H1 (cell line): ENCODE results near the gene RAB11FIP3. TPM values are rescaled to one million over a fixed set of nuclear protein-coding genes. Genes with fewer than 3 reads are reported as not detected.

Experiments
- CTCF ChIA-PET: fragments of 300-600 bp; sonication (Branson Sonifier 250); formaldehyde crosslinking; loops from one replicate; lab custom pipeline; 2021; ENCODE audit not compliant: partially characterized antibody; lab: Charles Lee
- POLR2A ChIA-PET: fragments of 300-600 bp; sonication (Branson Sonifier 250); formaldehyde crosslinking; loops from one replicate; lab custom pipeline; 2021; ENCODE audit warnings: inconsistent platforms; ENCODE audit not compliant: partially characterized antibody; lab: Charles Lee
- DNase-seq, 2 experiments: peaks; one replicate each; pipeline versions ENCODE4 v3.0.0 to v3.0.0-alpha.2; 2010 to 2022; ENCODE audit warnings: low spot score in 2 of 2, low read depth in 1 of 2, mixed read lengths in 1 of 2
- FAIRE-seq: peaks from 2 replicates; lab custom pipeline; 2011; peaks lifted over from hg19 to GRCh38; lab: Jason Lieb, UNC
- H2AFZ ChIP-seq: 2 replicates; pipeline ENCODE4 v1.8.1; 2012; ENCODE audit warnings: low read length, inconsistent platforms
- H2AK5ac ChIP-seq: 2 replicates; pipeline ENCODE4 v1.6.1; 2013; ENCODE audit warnings: low read depth, low read length
- H2BK120ac ChIP-seq: replicated peaks from 2 replicates; pipeline ENCODE3; 2013; ENCODE audit warnings: low read depth, low read length, inconsistent platforms
- H2BK12ac ChIP-seq: 2 replicates; pipeline ENCODE4 v1.6.1; 2013; ENCODE audit warnings: low read depth, low read length
- H2BK15ac ChIP-seq: 2 replicates; pipeline ENCODE4 v1.6.1; 2013; ENCODE audit warnings: low read length
- H2BK20ac ChIP-seq: 2 replicates; pipeline ENCODE4 v1.6.1; 2013; ENCODE audit warnings: low read length
- H2BK5ac ChIP-seq: 2 replicates; pipeline ENCODE4 v1.6.1; 2013; ENCODE audit warnings: low read depth, low read length
- H3K14ac ChIP-seq: 2 replicates; pipeline ENCODE4 v1.6.1; 2013; ENCODE audit warnings: inconsistent platforms; ENCODE audit not compliant: insufficient read length
- H3K18ac ChIP-seq: 2 replicates; pipeline ENCODE4 v1.6.1; 2013; ENCODE audit warnings: low read length; ENCODE audit errors: extremely low read depth
- H3K23ac ChIP-seq: 2 replicates; pipeline ENCODE4 v1.6.1; 2013; ENCODE audit warnings: inconsistent platforms; ENCODE audit not compliant: insufficient read length
- H3K23me2 ChIP-seq: 2 replicates; pipeline ENCODE4 v1.6.1; 2013; ENCODE audit warnings: low read depth, low read length
- H3K27ac ChIP-seq: 2 replicates; pipeline ENCODE4 v1.6.1; 2011; ENCODE audit warnings: low read depth, low read length, inconsistent platforms
- H3K27me3 ChIP-seq, 4 experiments: replicated peaks in 1 of 4; 1 replicate in 1 of 4; 2 replicates in 3 of 4; pipeline versions ENCODE4 v1.6.1 to v1.8.1; 2011 to 2013; ENCODE audit warnings: low read length in 3 of 4, mild to moderate bottlenecking in 3 of 4, inconsistent platforms in 2 of 4, mixed read lengths in 2 of 4, moderate library complexity in 1 of 4; ENCODE audit not compliant: control insufficient read depth in 3 of 4, insufficient read depth in 3 of 4; ENCODE audit errors: extremely low read depth in 1 of 4
- H3K36me3 ChIP-seq, 4 experiments: 2 replicates each; pipeline versions ENCODE4 v1.6.1 to v1.8.1; 2011 to 2013; ENCODE audit warnings: mild to moderate bottlenecking in 4 of 4, low read length in 3 of 4, moderate library complexity in 2 of 4, control low read depth in 1 of 4, inconsistent platforms in 1 of 4; ENCODE audit not compliant: insufficient read depth in 4 of 4, control insufficient read depth in 2 of 4
- H3K4ac ChIP-seq: replicated peaks from 2 replicates; pipeline ENCODE3; 2013; ENCODE audit warnings: low read length, low read depth, mixed read lengths, inconsistent platforms; ENCODE audit not compliant: insufficient read length
- H3K4me1 ChIP-seq, 4 experiments: replicated peaks in 1 of 4; 1 replicate in 1 of 4; 2 replicates in 3 of 4; pipeline versions ENCODE4 v1.6.1 to v1.8.1; 2011 to 2013; ENCODE audit warnings: low read length in 3 of 4, inconsistent platforms in 2 of 4, mixed read lengths in 1 of 4; ENCODE audit not compliant: insufficient read depth in 4 of 4, control insufficient read depth in 3 of 4
- H3K4me2 ChIP-seq, 2 experiments: 2 replicates each; pipeline versions ENCODE4 v1.6.1 to v1.8.1; 2011 to 2013; ENCODE audit warnings: low read depth in 2 of 2, low read length in 2 of 2, control low read depth in 1 of 2, inconsistent platforms in 1 of 2, mild to moderate bottlenecking in 1 of 2; ENCODE audit not compliant: insufficient read depth in 1 of 2
- H3K4me3 ChIP-seq, 4 experiments: fragments of 200-600, 300-600 bp in 1 of 4; sonication (generic), shearing (Covaris generic), sonication (Bioruptor Twin) in 1 of 4; 2 replicates each; pipeline versions ENCODE4 v1.5.1 to v1.8.1; 2011 to 2016; ENCODE audit warnings: low read length in 4 of 4, low read depth in 3 of 4, control low read depth in 2 of 4, inconsistent platforms in 2 of 4, mild to moderate bottlenecking in 2 of 4, mixed read lengths in 1 of 4, moderate library complexity in 1 of 4; ENCODE audit not compliant: insufficient read depth in 2 of 4; ENCODE audit errors: extremely low read depth in 1 of 4
- H3K56ac ChIP-seq: replicated peaks from 2 replicates; pipeline ENCODE3; 2013; ENCODE audit warnings: low read depth, mild to moderate bottlenecking, mixed read lengths, low read length, inconsistent platforms; ENCODE audit not compliant: insufficient read length
- H3K79me1 ChIP-seq: 2 replicates; pipeline ENCODE4 v1.6.1; 2013; ENCODE audit warnings: low read depth, low read length, control low read depth
- H3K79me2 ChIP-seq, 2 experiments: 2 replicates each; pipeline versions ENCODE4 v1.6.1 to v1.8.1; 2012 to 2013; ENCODE audit warnings: low read length in 2 of 2, mild to moderate bottlenecking in 2 of 2, inconsistent platforms in 1 of 2; ENCODE audit not compliant: insufficient read depth in 2 of 2, control insufficient read depth in 1 of 2
- H3K9ac ChIP-seq, 4 experiments: replicated peaks in 1 of 4; 1 replicate in 1 of 4; 2 replicates in 3 of 4; pipeline versions ENCODE4 v1.6.1 to v1.8.1; 2011 to 2013; ENCODE audit warnings: low read depth in 3 of 4, low read length in 3 of 4, control low read depth in 2 of 4, mild to moderate bottlenecking in 2 of 4, moderate library complexity in 2 of 4, inconsistent platforms in 1 of 4; ENCODE audit errors: extremely low read depth in 1 of 4
- H3K9me3 ChIP-seq, 2 experiments: 2 replicates each; pipeline versions ENCODE4 v1.6.1 to v1.8.1; 2012 to 2013; ENCODE audit warnings: mild to moderate bottlenecking in 2 of 2, moderate library complexity in 2 of 2, control low read depth in 1 of 2, inconsistent platforms in 1 of 2, low read depth in 1 of 2, low read length in 1 of 2, mixed read lengths in 1 of 2; ENCODE audit not compliant: insufficient read depth in 2 of 2
- H4K20me1 ChIP-seq, 2 experiments: replicated peaks in 1 of 2; 2 replicates each; pipeline versions ENCODE3 to v1.8.1; 2011 to 2013; ENCODE audit warnings: inconsistent platforms in 2 of 2, low read length in 2 of 2, mild to moderate bottlenecking in 1 of 2; ENCODE audit not compliant: insufficient read depth in 2 of 2, control insufficient read depth in 1 of 2
- H4K5ac ChIP-seq: 2 replicates; pipeline ENCODE4 v1.6.1; 2013; ENCODE audit warnings: low read length, low read depth, mixed read lengths, inconsistent platforms; ENCODE audit not compliant: insufficient read length
- H4K8ac ChIP-seq: 2 replicates; pipeline ENCODE4 v1.8.0; 2013; ENCODE audit warnings: mild to moderate bottlenecking, moderate library complexity, low read length, inconsistent platforms; ENCODE audit not compliant: insufficient read depth; ENCODE audit errors: extremely low read depth
- H4K91ac ChIP-seq: replicated peaks from 2 replicates; pipeline ENCODE3; 2013; ENCODE audit warnings: low read length, mixed read lengths, inconsistent platforms; ENCODE audit not compliant: insufficient read length
- CREB1 ChIP-seq: IDR thresholded peaks from 2 replicates; pipeline ENCODE4 v1.6.1; 2012; ENCODE audit warnings: inconsistent platforms
- WGBS, 2 experiments: shearing (Covaris generic) in 1 of 2; methylation state at CpG; one replicate each; pipeline versions ENCODE4 v1.1.6 to v1.1.7; 2013 to 2015; ENCODE audit warnings: low lambda C conversion rate in 2 of 2, mixed read lengths in 2 of 2, inconsistent platforms in 1 of 2, low coverage in 1 of 2, missing lambda C conversion rate in 1 of 2; ENCODE audit not compliant: insufficient replicate concordance in 2 of 2, insufficient coverage in 1 of 2, insufficient read length in 1 of 2; ENCODE audit errors: extremely low coverage in 1 of 2, missing lambda C conversion rate in 1 of 2; 5-methylcytosine and 5-hydroxymethylcytosine counted together
- polyA plus RNA-seq, 7 experiments: library from polyadenylated mRNA; depleted of rRNA in 3 of 7; stranded (reverse) in 5 of 7; unstranded in 2 of 7; fragments of >200 nt in 5 of 7; fragments of 200-250 nt in 2 of 7; gene quantifications; 1 replicate in 5 of 7; 2 replicates in 1 of 7; 4 replicates in 1 of 7; pipeline versions ENCODE4 v1.2.1 to v1.2.3, GENCODE V29; 2011 to 2013; ENCODE audit warnings: missing spikeins in 2 of 7, mixed read lengths in 2 of 7
- total RNA-seq: library from RNA; stranded (reverse); fragmentation: NEBNext Ultra II Directional; extraction: Animal tissue kit (Norgen Biotek cat#: 25700); gene quantifications from 2 replicates; pipeline ENCODE4 v1.2.1, GENCODE V29; 2021

The RAB11FIP3 gene
- total and polyA plus RNA-seq, 2 of the 8 experiments (the other 6 are each of a cell fraction or from before 2014, with no cell fraction given), result 9.3 to 35.2 TPM

GRCh38 chr16:540645-541340, 115.3 kb downstream of the RAB11FIP3 start:
- H3K14ac ChIP-seq, result no peak overlapping the region
- H4K91ac ChIP-seq, result no peak overlapping the region
- no peaks in the 10 kb centered on the region; a peak in 1 of 4 replicates for H3K9me3 ChIP-seq
- ChIA-PET POLR2A (interaction anchor here (0.6 to 1.6 kb wide), 5 partner anchors 10 to 296 kb away, joined by 3 to 6 read pairs (median 3); no protein-coding TSS in a partner anchor), CTCF (interaction anchor here (0.6 to 2.9 kb wide), 8 partner anchors 7 to 107 kb away, joined by 3 to 17 read pairs (median 4); no protein-coding TSS in a partner anchor)
- no peak overlapping the region for H3K4me3 ChIP-seq
- no peak overlapping the region for H3K4ac ChIP-seq
- 93% methylated on average over 21 of the region's 29 CpGs; no CpG with 5 or more reads in 1 of the 2 experiments for WGBS, 2 experiments
- no peaks in the 10 kb centered on the region for H3K27me3 ChIP-seq
- H2BK5ac ChIP-seq, result no peak overlapping the region
- no peak overlapping the region for H3K56ac ChIP-seq
- no peak overlapping the region for H3K9ac ChIP-seq
- H2AFZ ChIP-seq, result no peak overlapping the region
- no peak overlapping the region for H4K5ac ChIP-seq
- no peak for TF ChIP-seq CREB1
- H3K18ac ChIP-seq, result no peak overlapping the region
- DNase-seq, result no peak
- no peak overlapping the region for H2BK120ac ChIP-seq
- H4K20me1 ChIP-seq, result peaks cover 3 to 22% of the 10 kb centered on the region in 2 experiments
- no peaks in the 10 kb centered on the region for H3K23me2 ChIP-seq
- H2BK15ac ChIP-seq, result no peak overlapping the region
- H2BK12ac ChIP-seq, result no peak overlapping the region
- no peak overlapping the region for H3K23ac ChIP-seq
- H3K36me3 ChIP-seq, result no peaks in the 10 kb centered on the region; a peak in 2 of 8 replicates
- no peak overlapping the region for H2BK20ac ChIP-seq
- no peak for FAIRE-seq
- H3K27ac ChIP-seq, result no peak overlapping the region
- H3K79me1 ChIP-seq, result peaks cover 13% of the 10 kb centered on the region
- H2AK5ac ChIP-seq, result no peak overlapping the region
- no peak overlapping the region; the same call in none of the 2 replicates for H4K8ac ChIP-seq
- H3K4me2 ChIP-seq, result no peak overlapping the region
- H3K79me2 ChIP-seq, result peaks cover 0 to 34% of the 10 kb centered on the region in 2 experiments; a peak in 2 of 4 replicates
- no peaks in the 10 kb centered on the region for H3K4me1 ChIP-seq
